AG09319 (cell line): ENCODE data around the gene NUP35.

Experiments used
- DNase-seq: peaks from one replicate; pipeline ENCODE4 v3.0.0-alpha.2; 2010; ENCODE audit warnings: low read depth; ENCODE audit errors: extremely low read depth
- TF ChIP-seq, protein P1 (sequence below): IDR thresholded peaks from 2 replicates; pipeline ENCODE4 v1.5.1; 2011; ENCODE audit warnings: low read depth, mild to moderate bottlenecking, inconsistent platforms, low read length, moderate library complexity

NUP35 gene

GRCh38 chr2:183186766-183187165 is 62.5 kb downstream of the NUP35 start:
- no peak for DNase-seq
- TF ChIP-seq, protein P1, sequence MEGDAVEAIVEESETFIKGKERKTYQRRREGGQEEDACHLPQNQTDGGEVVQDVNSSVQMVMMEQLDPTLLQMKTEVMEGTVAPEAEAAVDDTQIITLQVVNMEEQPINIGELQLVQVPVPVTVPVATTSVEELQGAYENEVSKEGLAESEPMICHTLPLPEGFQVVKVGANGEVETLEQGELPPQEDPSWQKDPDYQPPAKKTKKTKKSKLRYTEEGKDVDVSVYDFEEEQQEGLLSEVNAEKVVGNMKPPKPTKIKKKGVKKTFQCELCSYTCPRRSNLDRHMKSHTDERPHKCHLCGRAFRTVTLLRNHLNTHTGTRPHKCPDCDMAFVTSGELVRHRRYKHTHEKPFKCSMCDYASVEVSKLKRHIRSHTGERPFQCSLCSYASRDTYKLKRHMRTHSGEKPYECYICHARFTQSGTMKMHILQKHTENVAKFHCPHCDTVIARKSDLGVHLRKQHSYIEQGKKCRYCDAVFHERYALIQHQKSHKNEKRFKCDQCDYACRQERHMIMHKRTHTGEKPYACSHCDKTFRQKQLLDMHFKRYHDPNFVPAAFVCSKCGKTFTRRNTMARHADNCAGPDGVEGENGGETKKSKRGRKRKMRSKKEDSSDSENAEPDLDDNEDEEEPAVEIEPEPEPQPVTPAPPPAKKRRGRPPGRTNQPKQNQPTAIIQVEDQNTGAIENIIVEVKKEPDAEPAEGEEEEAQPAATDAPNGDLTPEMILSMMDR, result no peak

DNA sequence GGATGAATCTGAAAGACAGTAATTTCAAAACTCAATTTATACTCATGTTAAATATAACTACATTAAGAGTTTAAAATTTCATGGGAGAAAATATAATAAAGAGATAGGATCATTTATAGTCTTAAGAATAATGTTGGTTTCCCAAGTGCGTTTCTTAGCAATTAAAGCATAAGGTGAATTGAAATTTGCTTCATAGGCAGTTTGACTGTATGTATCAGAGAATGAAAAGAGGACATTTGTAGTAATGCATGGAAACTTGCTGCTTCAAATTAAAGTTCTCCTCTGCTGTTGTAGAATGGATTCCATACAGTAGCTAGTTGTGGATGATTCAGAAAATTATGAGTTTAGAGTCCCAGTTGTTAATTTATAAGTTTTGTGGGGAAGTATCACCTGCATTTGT is 68.1 kb downstream of the NUP35 start:
- TF ChIP-seq, protein P1, result no peak
- no peak for DNase-seq

GRCh38 chr2:183193904-183194303 is 69.7 kb downstream of the NUP35 start:
- DNase-seq, result no peak
- TF ChIP-seq, protein P1, result no peak

- DNase-seq, result no peak
- TF ChIP-seq, protein P1, result no peak
These were observed 71.2 kb downstream of the NUP35 start for GRCh38 chr2:183195397-183195796.

DNA sequence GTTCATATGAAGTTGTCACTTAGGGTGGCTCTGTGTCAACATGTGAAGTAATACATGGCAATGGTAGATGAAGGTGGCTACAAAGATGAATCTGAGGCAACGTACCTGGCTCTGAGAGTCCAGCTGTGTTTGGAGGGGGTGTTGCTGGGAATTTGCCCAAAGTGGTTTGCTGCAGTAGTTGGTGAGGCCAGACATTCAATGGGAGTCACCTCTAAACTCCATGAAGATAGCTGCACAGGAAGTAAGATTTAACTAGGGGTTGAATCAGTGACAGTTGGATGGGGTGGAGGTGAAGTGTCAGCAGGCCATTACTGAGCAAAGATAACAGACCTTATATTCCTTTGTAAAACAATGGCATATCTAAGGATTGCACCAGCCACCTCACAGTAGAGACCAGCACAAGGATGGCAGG is 71.8 kb downstream of the NUP35 start:
- TF ChIP-seq, protein P1, result no peak
- no peak for DNase-seq

GRCh38 chr2:183204397-183204796 is 80.2 kb downstream of the NUP35 start:
- TF ChIP-seq, protein P1, result no peak
- DNase-seq, result no peak

DNA sequence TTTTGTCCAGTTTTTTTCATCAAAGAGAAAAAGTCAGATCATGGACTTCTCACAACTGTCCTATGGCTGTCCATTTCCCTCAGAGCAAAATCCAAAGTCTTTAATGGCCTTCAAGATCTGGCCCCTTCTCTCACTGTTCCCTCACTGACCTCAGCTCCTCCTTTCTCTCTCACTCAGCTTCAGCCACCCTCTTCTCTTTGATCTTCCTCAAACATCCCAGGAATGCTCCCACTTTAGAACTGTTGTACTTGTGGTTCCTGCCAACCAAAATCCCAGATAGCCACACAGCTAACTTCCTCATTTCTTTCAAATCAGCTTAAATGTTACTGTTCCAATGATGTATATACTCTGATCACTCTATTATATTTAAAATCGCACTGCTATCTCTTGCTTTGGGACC is 82.9 kb downstream of the NUP35 start:
- DNase-seq, result no peak
- TF ChIP-seq, protein P1, result no peak
